GM21619 (cell line): ENCODE results near the gene AMZ2.

ENCODE experiments used
- ATAC-seq: cut with Tn5 transposase; IDR thresholded peaks from one replicate; pipeline ENCODE4 v1.9.1; 2021; ENCODE audit not compliant: unreplicated experiment

Gene AMZ2

DNA sequence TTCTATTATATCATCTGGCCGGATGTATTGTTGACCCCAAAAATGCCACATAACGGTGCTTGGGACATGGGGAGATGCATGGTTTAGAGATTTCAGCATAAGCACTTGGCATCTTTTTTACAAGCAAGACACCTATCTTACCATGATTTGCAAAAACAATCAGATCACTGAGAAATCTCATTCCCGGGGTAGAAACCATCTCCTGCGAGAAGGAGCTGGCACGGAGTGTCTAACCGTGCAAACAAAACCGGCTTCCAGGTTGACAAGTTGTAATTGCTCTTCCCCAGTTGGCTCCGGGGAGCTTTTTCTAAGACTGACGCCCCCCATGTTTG, 42.1 kb downstream of the AMZ2 start:
- no peak for ATAC-seq

DNA sequence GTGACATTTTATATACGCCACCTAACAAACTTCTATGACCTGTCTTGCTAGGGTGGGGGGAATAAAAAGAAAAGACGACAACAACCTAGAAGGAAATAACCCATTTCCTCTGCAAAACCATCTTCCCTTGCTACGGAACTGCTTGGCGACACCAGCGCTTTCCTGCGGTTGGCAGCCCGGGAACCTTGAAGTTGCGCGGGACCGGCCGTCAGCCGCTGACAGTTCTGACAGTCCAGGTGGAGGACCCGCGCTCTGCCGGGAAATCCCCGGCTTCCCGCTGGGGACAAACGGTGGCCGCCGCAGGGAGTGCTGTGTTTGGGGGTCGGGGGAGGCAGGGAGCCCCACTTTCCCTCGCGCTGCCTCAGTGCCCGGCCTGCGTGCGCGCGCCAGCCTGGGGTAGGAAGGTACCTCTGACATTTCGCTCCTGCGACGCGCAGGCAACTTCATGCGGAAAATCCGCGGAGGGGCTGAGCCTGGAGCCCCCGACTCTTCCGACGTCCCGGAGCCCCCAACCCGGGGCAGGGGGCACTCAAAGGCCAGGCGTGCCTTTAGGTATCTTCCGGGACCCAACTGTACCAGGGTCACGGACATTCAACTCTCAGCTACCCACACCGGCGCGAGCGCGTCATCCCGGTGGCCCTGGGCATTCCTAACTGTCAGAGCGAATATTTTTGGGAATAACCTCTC, 42.6 kb downstream of the AMZ2 start:
- ATAC-seq = no peak

- peak; percentile 42 for ATAC-seq
Measured at GRCh38 chr17:68290955-68291835, 43.4 kb downstream of the AMZ2 start, which contains the start of the genes ARSG and SLC16A6. Gene ARSG, plus strand, starts transcription at chr17:68291495. Its CDS starts 15,999 bp downstream, at chr17:68307494. Gene SLC16A6, minus strand, starts transcription at chr17:68291127. Its CDS starts 12,807 bp downstream, at chr17:68278320.

GRCh38 chr17:68291836-68292688, 44.2 kb downstream of the AMZ2 start:
- ATAC-seq = peak; percentile 55

DNA sequence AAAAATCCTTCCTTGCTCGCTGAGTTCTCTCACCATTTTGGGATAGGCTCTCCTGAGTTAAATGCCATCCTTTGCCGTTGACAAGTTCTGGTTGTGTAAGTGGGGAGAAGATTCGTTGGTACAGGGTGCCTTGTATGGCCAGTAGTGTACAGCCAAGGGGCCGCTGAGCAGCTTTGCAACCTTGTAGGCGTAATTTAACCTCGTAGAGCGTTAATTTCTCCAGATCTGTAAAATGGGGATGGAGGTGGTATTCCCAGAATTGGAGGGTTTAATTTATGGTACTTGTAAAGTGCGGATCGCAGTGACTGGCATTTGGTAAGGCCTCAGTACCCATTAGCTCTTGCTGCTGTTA, 44.8 kb downstream of the AMZ2 start:
- no peak for ATAC-seq

DNA sequence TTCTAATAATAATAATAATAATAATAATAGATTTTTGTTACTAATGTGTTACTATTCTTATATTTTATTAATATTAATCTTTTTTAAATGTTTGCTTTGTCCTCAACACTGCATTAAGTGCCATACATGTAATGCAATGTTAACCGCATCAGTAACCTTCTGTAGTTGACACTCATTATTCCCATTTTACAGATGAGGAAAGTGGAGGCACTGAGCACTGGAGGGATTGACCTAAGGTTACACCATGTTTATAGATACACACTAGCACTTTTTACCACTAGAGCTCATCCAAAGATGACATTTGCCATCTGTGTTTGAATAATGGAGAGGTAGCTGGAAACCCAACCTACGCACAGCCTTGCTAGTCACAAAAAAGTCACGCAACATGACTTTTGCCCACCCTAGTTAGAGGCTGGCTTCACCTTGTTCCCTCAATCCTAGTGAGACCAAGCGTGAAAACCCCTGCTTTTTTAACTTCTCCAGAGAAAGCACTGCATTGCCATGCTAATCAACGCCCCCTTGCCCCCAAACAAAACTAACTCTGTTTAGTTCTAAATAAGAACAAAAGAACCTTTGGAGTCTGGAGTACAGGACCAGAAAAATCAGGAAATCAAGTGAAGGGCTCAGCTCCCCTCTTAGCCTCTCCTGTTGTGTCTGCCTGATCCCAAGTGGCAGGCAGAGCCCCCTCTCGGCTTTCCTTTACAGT, 45.8 kb downstream of the AMZ2 start:
- ATAC-seq = no peak

GRCh38 chr17:68294196-68294555, 46.3 kb downstream of the AMZ2 start:
- ATAC-seq = no peak

GRCh38 chr17:68294617-68295016, 46.8 kb downstream of the AMZ2 start:
- no peak for ATAC-seq

DNA sequence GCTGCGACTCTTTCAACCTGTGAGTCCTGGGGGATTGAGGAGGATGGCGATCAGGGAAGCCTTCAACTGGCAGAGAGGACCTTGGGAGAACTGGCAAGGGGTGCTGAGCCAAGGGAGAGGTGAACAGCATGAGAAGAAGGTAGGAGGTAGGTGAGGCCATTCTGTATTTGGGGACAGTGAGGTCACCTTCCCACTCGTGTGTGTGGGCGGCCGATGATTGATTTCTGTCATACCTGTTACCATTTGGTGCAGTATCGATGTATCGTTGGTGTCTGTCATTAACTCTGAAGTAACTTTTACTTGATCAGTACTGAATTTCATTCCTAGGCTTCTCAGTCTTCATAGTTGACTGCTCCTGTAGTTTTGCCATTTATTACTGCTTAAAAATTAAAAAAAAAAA, 47.2 kb downstream of the AMZ2 start:
- no peak for ATAC-seq

DNA sequence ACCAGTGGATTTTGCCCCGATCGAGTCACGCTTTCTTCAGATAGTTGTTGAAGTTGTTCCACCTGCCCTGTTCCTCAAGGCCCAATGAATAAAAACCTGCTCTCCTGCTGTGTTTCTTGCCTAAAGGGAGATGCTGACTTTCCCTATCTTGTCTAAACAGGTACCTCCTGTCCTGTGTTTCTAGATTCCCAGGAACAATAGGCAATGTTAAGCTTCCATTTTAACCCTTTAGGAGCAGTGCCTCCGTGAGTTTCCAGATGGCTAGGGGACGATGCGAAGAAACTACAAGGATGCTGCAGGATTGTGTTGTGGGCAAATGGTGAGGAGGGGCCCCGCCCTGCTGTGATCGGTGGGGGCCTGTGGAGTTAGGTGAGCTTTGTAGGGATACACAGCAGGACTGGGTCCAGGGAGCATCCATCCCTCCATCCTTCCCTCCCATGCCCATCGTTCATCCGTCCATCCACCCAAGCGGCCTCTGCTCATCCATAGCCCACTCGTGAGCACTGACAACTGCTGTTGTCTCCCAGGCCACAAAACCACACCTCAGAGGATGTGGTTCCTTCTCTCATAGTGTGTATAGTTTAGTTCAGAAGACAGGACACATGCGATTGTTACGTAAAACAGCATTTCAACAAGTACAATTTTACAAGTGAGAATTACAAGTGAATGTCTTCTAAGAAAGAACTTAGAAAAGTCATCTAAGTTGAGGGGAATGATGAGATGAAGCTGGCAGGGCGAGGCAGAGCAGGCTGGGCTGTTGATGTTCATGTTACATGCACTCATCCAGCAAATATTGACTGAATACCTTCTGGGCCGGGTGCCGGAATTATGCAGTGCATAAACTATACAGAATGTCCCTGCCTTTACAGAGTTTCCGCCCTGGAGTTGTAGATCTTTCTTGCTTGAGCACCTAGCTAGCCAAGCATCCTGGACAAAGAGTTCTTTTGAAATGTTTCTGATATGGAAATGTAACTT, 48.7 kb downstream of the AMZ2 start:
- no peak for ATAC-seq

DNA sequence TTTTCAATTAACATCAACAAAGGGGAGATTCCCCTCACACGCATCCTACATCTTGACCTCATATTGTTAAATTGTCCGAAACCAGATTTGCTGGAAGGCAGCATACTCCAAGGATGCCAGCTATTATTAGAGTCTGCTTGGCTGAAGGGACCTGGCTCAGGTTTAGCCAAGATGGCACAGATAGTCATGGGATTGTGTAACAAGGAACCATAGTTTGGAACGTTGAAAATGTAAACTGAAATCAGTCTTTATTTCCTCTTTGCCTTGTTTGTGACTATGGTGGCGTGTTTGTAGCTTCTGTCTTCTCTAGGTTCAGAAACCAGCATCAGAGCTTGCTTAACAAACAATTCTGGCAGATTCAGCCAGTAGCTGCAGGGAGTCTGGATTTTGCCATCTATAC, 49.4 kb downstream of the AMZ2 start:
- ATAC-seq = no peak

DNA sequence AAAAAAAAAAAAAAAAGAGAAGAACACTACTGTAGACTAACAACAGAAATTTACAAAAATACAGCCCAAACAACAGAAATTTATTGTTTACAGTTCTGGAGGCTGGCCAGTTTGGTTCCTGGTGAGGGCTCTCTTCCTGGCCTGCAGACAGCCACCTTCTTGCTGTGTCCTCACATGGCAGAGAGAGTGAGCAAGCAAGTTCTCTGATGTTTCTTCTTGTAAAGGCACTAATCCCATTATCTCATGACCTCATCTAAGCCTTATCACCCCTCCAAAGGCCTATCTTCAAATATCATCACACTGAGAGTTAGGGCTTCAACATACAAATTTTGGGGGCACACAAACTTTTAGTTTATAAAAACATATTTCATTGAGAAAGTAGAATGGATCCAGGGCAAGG, 50.8 kb downstream of the AMZ2 start:
- ATAC-seq = no peak

- no peak for ATAC-seq
Measured at GRCh38 chr17:68299817-68300216, 52.0 kb downstream of the AMZ2 start.

- no peak for ATAC-seq
Measured at GRCh38 chr17:68301438-68301959, 53.7 kb downstream of the AMZ2 start.

DNA sequence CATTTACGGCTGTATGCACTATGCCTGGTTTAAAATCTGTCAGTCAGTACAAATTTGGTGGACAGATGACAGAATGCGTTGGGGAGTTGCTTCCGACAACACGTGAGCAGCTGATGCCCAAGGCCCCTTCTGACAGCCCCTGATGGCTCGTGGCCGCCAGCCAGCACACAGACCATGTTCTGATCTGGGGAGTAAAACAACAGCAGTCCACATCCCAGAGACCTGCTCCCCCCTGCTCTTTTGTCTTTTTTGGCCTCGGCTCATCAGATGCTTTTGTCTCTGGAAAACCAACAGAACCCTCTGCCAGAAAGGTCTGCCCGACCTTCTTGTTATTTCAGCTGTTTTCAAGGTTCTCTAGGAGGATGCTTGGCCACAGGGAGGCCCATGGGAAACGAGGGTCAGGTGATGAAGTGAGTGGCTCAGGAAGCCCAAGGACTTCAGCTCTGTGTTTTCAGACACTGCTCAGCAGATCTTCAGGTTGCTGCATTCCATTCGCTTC, 54.3 kb downstream of the AMZ2 start:
- ATAC-seq = no peak

DNA sequence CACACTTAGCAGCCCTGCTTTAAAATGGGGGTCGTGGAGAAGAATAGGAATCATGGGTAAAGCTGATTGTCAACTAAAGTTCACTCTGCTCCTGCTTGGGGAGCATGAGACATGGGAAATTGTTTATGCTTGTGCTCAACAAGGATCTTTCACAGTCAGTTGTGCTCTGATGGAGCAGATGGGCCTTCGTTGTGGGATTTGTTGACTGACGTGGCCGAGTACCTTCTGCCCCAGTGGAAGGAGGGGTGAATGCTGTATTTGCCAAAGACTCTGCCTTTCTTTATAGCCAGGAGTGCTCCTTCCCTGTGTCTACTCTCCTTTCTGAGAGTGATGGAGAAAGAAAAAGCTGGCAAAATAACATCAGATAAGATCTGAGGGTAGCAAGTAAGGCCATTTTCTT, 54.8 kb downstream of the AMZ2 start:
- ATAC-seq = no peak

DNA sequence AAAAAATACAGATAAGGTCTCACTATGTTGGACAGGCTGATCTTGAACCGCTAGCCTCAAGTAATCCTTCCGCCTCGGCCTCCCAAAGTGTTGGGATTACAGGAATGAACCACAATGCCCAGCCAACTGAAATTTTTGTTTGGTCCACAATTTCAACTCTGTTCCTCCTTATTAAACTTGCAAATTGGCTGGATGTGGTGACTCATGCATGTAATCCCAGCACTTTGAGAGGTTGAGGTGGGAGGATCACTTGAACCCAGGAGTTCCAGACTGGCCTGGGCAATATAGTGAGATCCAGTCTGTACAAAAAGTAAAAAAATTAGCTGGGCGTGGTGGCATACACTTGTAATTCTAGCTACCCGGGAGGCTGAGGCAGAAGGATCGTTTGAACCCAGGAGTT, 56.9 kb downstream of the AMZ2 start:
- ATAC-seq = no peak

DNA sequence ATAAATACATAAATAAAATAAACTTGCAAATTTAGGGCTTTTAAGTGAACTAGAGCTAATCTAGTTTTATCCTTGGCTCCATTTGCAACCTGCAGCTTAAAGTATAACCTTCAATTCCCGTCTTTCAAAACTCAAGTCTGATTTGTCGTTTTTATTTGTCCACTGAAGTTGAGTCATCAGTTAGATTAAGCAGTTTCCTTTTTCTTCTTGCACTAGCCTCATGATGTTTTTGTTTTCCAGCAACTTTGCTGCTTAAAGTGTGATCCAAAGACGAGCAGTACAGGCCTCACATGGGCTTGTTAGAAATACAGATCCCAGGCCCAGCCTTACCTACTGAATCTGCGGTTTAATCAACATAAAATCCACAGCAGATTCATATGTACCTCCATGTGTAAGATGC, 57.3 kb downstream of the AMZ2 start:
- no peak for ATAC-seq
